NOMO-1 (cell line): Measurements from ENCODE around the gene GALK2.
"Not testable (repeated sequence)": the region's sequence is repeated elsewhere in the genome, so short reads cannot be mapped to it uniquely, and the experiment has no call there.

Experiments
- DNase-seq, 2 experiments: peaks; one replicate each; lab custom pipeline; 2025; ENCODE audit not compliant: unreplicated experiment in 2 of 2; lab: John Stamatoyannopoulos, UW

Gene GALK2

GRCh38 chr15:49215768-49216739 is 46.0 kb downstream of the GALK2 start:
- no peak for DNase-seq

- no peak for DNase-seq
Observed at GRCh38 chr15:49223536-49224274, 53.7 kb downstream of the GALK2 start.

- no peak for DNase-seq
Observed at GRCh38 chr15:49225572-49226281, 55.7 kb downstream of the GALK2 start.

GRCh38 chr15:49227602-49228001 is 57.6 kb downstream of the GALK2 start:
- no peak for DNase-seq

- no peak for DNase-seq
Observed at GRCh38 chr15:49229922-49230321, 59.9 kb downstream of the GALK2 start.

GRCh38 chr15:49232236-49232806 is 62.3 kb downstream of the GALK2 start:
- peak in 1 of 2 experiments; percentile 16 for DNase-seq

GRCh38 chr15:49235446-49236124 is 65.5 kb downstream of the GALK2 start:
- peak; percentile 79 to 96 for DNase-seq

GRCh38 chr15:49236869-49237268 is 66.8 kb downstream of the GALK2 start:
- DNase-seq = no peak

- no peak for DNase-seq
Observed at GRCh38 chr15:49238342-49238741, 68.3 kb downstream of the GALK2 start.

GRCh38 chr15:49239105-49239504 is 69.1 kb downstream of the GALK2 start:
- no peak for DNase-seq

- DNase-seq = no peak
Observed at GRCh38 chr15:49242820-49243219, 72.8 kb downstream of the GALK2 start.

GRCh38 chr15:49247556-49248110 is 77.6 kb downstream of the GALK2 start:
- no peak for DNase-seq

- DNase-seq = no peak
Observed at GRCh38 chr15:49248291-49248690, 78.2 kb downstream of the GALK2 start.

- DNase-seq = no peak
Observed at GRCh38 chr15:49255966-49256759, 86.1 kb downstream of the GALK2 start.

- not testable (repeated sequence) for DNase-seq
Observed at GRCh38 chr15:49265117-49265516, 95.1 kb downstream of the GALK2 start.

- DNase-seq = no peak
Observed at GRCh38 chr15:49265911-49266310, 95.9 kb downstream of the GALK2 start.

GRCh38 chr15:49270541-49271421 is 100.7 kb downstream of the GALK2 start:
- no peak for DNase-seq

- no peak for DNase-seq
Observed at GRCh38 chr15:49273734-49274318, 103.8 kb downstream of the GALK2 start.
